ENCODE measurements around the gene HNRNPDL. TPM values are rescaled to one million over a fixed set of nuclear protein-coding genes. Genes with fewer than 3 reads are reported as not detected.
A peak's percentile ranks its signal among the peaks of the same experiment; 100 is the strongest.
"Not testable (repeated sequence)": the region's sequence is repeated elsewhere in the genome, so short reads cannot be mapped to it uniquely, and the experiment has no call there.

Gene HNRNPDL
- total RNA-seq, 1 donor from 2014 or later, result 185 TPM

DNA sequence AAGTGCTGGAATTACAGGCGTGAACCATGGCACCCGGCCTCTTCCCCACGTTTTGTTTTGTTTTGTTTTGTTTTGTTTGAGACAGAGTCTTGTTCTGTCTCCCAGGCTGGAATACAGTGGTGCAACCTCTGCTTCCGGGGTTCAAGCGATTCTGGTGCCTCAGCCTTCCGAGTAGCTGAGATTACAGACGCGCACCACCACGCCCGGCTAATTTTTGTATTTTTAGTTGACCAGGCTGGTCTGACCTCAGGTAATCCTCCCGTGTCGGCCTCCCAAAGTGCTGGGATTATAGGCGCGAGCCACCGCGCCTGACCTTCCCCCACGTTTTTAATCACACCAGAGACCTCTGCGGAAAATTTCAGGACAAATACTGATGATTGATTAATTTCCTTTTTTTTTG is 2.3 kb upstream of the HNRNPDL start:
- DNase-seq, result no peak

- no peak for DNase-seq
Measured at GRCh38 chr4:82431831-82432230, 1.6 kb upstream of the HNRNPDL start.

DNA sequence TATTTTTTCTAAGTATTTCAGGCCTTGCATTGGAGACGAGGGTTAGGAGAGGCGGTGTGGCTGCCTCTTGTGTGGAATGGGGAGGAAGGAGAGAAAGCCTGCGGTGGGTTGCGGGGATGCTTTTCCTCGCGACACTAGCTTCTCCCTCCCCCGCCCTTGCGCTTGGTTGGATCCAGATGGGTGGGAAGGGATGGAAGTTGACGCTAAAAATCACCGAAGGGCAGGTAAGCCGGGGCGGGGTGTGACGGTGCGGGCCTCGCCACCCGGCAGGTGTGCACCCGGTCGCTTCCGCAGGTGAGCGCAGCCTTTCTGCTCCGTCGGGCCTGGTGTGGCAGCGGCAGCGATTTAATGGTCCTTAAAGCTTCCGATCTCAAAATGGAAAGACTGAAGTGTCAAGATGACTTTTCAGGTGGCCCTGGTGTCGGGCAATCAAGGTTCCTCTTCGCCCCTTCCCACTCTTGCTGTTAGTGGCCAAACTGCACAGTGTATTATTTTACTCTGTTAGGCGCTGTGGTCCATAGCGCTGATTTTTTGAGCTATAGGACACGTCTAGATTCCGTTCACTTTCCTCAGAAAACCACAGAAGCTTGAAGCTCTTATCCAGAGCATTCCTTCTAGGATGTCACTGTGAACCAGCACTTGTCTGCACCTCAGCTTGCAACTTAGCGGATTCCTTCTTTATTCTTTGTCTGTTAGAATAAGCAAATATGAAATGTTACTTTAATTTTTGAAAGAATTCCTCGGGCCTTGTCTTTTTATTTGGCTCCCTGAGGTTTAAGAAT is 893 bp upstream of the HNRNPDL start:
- DNase-seq, result no peak

GRCh38 chr4:82429728-82430192 is 502 bp downstream of the HNRNPDL start:
- DNase-seq, result no peak

- DNase-seq, result peak; percentile 95
Measured at GRCh38 chr4:82428969-82429727, 1.1 kb downstream of the HNRNPDL start.

GRCh38 chr4:82428526-82428968 is 1.7 kb downstream of the HNRNPDL start:
- DNase-seq, result peak; percentile 76

DNA sequence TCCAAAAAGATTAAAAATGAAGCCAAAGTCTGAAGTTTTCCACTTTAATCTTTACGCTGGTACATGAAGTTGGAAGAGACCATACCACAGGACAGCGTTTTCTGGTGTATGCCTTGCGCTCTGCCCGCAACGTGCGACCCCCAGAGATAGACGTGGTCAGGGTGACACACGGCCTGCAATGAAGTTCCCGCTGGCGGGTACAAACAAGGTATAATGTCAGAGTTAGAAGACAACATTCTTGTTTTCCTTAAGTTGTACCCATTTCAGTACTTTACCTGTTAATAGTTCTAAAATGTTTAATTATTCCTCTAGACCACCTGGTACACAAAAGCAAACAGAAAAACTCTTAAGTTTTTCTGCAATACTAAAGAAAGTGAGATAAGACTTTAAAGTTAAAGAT is 4.8 kb downstream of the HNRNPDL start:
- DNase-seq, result no peak

DNA sequence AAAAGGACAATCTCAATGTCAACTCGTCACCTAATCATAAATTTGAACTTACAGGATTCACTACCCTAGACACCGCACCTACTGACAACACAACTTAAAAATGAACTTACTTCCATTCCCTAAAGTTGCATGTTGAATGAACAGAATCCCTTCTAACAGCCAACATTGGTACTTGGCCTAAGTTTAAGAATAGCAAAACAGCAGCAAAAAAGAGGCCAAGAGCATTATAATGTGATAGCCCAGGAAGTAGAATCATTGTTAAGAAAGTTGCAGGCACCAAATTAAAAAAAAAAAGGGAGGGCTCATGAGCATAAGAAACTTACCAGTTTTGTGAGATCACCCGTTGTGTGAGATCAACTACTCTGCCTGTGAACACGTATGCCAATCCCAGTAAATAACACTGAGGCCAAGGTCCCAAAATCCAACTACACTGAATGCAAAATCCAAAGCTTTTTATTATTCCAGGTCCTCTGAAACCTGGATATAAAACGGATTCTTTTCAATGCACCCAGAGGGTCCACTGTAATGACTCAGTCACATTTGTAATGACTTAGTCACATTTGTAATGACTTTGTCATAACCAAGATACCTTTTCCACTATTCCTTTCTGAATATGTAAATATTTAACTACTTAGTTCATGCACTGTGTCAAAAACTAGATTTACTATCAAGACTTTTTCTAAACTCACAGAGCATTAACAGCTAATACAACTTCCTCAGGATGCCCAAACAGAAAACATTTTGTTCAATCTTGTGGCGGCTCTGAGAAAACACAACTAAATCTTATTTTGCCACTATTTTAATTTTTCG is 6.8 kb downstream of the HNRNPDL start:
- DNase-seq, result no peak

- no peak for DNase-seq
Measured at GRCh38 chr4:82422616-82423015, 7.6 kb downstream of the HNRNPDL start.

DNA sequence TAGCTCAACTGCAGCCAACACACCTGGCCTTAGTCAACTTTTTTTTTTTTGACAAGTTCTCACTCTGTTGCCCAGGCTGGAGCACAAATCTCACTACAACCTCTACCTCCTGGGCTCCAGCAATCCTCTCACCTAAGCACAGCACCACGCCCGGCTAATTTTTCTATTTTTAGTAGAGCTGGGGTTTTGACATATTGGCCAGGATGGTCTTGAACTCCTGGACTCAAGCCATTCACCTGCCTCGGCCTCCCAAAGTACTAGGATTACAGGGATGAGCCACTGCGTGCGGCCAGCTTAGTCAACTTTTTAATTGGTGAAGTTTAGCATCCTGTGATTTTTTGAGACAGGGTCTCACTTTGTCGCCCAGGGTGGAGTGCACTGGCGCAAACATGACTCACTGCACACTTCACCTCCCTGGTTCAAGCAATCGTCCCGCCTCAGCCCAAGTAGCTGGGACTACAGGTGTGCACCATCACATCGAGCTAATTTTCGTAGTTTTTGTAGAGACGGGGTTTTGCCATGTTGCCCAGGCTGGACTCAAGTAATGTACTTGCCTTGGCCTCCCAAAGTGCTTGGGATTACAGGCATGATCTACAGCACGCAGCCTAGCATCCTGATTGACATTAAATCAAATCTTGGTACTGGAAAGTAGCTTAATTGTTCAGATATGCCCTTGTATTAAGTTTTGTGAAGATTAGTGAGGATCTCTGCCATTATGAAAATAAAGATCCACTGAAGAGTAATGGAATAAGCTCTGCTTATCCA is 8.3 kb downstream of the HNRNPDL start:
- no peak for DNase-seq

DNA sequence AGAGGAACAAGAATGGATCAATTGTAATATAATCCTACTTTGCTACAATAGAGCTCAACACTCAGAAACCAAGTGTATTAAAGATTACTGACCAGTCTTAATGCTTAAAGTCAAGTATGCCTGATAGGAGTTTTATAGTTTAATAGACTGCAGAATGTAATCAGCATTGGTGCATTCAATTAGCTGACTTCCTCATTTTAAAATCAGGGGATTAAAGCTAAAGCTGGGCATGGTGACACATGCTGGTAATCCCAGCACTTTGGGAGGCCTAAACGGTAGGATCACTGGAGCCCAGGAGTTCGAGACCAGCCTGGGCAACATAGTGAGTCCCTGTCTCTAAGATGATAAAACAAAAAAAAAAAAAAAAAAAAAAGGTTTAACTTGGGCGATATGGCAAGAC is 10.8 kb downstream of the HNRNPDL start:
- no peak for DNase-seq

DNA sequence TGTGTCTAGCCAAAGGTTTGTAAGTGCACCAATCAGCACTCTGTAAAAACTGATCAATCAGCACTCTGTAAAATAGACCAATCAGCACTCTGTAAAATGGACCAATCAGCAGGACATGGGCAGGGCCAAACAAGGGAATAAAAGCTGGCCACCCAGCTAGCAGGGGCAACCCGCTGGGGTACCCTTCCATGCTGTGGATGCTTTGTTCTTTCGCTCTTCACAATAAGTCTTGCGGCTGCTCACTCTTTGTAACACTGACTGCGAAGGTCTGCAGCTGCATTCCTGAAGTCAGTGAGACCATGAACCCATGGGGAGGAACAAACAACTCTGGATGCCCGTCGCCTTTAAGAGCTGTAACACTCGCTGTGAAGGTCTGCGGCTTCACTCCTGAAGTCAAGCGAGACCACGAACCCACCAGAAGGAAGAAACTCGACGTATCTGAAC is 14.3 kb downstream of the HNRNPDL start:
- no peak for DNase-seq

DNA sequence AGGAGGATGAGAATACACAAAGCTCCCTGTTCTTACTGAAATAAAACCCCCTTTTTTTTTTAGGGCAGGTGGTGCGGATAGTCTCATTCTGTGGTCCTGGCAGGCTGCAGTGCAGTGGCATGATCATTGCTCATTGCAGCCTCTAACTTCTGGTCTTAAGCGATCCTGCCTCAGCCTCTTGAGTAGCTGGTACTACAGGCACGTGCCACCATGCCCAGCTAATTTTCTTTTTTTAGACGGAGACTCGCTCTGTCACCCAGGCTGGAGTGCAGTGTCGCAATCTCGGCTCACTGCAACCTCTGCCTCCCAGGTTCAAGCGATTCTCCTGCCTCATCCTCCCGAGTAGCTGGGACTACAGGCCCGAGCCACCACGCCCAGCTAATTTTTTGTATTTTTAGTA is 15.2 kb downstream of the HNRNPDL start:
- not testable (repeated sequence) for DNase-seq

- no peak for DNase-seq
Measured at GRCh38 chr4:82403725-82404124, 26.5 kb downstream of the HNRNPDL start.

DNA sequence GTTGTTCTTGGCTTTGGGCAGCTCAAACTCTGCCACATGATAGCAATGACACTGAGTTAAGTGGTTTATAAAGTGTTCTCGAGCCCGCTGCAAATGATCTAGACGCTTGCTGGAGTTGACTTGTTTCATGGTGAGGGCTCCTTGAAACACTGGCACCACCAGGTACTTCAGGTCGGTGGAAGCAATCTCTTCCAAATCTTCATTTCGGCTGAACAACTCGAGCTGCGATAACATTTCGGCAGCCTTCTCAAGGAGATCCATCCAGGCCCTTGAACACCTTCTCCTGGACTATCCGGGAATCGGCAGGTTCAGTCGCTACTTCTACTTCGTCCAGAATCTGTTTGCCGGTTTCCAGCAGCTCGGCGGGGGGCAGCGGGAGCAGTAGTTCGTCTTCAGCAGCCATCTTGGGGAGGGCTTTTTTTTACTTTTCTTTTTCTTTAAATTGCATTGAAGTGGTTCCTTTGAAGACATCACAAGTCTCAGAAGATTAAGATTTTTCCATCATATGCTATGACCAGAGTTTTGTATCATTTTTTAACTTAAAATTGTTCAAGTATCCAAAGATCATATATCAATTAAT is 28.0 kb downstream of the HNRNPDL start:
- no peak for DNase-seq

DNA sequence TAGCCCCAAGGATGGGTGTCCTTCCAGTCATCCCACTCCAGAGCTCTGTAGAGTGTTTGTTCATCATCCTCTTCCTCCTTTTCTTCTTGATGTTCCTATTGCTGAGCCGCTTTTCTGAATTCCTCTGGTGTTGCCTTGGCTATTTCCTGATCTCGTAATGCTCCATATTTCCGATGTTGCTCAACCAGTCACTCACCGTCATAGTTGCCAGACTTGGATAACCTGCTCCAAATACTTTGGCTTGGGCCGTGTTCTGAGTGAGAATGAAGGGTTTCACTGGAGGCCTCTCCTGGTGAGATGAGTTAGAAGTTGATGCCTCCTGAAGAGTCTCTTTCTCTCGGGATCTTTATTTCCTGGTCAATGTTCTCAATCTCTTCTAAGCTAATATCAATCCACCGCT is 28.7 kb downstream of the HNRNPDL start:
- no peak for DNase-seq

DNA sequence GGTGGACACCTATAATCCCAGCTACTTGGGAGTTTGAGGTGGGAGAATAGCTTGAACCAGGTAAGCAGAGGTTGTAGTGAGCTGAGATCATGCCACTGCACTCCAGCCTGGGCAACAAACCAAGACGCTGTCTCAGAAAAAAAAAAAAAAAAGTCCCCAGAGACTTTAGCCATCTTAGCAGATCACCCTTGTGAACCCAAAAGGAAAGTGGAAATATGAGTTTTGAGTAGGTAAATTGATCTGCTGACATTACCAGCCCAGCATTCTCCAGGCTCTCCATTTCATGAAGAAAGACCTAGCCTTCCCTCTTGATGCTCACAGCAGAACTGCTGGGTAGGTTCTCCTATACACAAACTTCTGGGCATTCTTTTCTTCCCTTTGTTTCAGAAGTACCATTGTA is 32.0 kb downstream of the HNRNPDL start:
- DNase-seq, result no peak

GRCh38 chr4:82397527-82397926 is 32.7 kb downstream of the HNRNPDL start:
- no peak for DNase-seq

DNA sequence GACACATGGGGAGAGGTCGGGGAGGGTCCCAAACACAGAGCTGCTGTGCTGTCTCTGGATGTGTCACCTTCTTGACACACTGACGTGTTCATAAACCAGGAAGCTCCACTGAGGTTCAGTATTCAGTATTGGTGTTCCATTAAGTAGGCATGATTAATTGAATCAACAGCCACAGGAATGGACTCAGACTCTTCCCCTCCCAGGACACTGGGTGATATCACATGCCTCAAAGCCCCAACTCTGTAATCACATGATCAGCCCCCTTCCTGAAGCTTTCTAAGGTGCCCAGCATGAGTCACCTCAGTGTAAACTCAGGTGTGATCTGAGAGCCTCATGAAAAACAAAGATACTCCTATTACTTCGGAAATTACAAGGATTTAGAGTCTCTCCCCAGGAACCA is 35.4 kb downstream of the HNRNPDL start:
- DNase-seq, result no peak

- not testable (repeated sequence) for DNase-seq
Measured at GRCh38 chr4:82390061-82390460, 40.2 kb downstream of the HNRNPDL start.

DNA sequence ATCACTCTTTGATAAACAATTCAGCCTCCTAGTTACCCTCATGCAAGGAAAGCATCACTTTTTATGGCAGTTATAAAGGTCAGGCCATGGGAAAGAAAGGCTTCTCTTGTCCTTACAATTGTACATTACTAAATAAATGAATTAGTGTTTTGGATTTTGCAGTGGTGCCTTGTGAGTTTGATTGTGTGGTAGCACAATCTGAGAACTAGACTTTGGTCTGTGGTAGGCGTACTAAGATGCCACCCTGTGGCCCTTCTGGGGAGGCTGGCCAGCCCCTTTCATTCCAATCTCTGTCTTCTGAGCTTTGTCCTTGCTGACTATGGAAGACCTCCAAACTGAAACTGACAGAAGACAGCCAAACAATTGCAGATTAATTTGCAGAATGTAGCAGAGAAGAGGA is 41.9 kb downstream of the HNRNPDL start:
- no peak for DNase-seq

Data from skin of body (tissue), 2 donors.